Thyroid gland (tissue), 4 donors: ENCODE results near the gene PCCA.

Experiments used
- POLR2A ChIP-seq, 2 donors: fragments of 450-650 bp; IDR thresholded peaks; one replicate each; pipeline ENCODE4 v1.6.1; 2017; ENCODE audit warnings: antibody characterized with exemption in 2 of 2, mild to moderate bottlenecking in 2 of 2, moderate library complexity in 1 of 2
- TF ChIP-seq, protein P1 (sequence below), 6 experiments: fragments of 200-600 bp in 3 of 6; fragments of 450-650 bp in 3 of 6; sonication (generic) in 3 of 6; IDR thresholded peaks; one replicate each; pipeline ENCODE4 v1.5.1; 2016 to 2019; ENCODE audit warnings: antibody characterized with exemption in 6 of 6, mild to moderate bottlenecking in 2 of 6, inconsistent platforms in 1 of 6, moderate library complexity in 1 of 6

DNA sequence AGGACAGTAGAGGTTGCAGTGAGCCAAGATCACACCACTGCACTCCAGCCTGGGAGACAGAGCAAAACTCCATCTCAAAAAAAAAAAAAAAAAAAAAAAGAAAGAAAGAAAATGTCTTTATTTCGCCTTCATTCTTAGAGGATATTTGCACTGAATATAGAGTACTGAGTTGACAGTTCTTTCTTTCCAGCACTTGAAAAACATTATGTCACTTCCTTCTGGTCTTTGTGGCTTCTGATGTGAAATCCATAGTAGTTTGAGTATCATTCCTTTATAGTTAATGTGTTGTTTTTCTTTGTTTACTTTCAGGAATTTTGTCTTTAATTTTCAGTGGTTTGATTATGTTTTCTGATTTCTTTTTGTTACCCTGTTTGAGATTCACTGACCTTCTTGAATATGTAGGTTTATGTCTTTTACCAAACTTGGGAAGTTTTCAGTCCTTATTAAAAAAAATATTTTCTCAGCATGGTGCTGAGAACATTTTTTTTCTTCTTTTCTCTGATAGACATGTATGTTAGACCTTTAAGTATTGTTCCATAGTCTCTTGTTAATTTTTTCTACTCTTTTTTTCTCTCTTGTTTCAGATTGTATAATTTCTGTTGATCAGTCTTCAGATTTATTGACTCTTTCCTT, 50.1 kb downstream of the PCCA start:
- TF ChIP-seq, protein P1, sequence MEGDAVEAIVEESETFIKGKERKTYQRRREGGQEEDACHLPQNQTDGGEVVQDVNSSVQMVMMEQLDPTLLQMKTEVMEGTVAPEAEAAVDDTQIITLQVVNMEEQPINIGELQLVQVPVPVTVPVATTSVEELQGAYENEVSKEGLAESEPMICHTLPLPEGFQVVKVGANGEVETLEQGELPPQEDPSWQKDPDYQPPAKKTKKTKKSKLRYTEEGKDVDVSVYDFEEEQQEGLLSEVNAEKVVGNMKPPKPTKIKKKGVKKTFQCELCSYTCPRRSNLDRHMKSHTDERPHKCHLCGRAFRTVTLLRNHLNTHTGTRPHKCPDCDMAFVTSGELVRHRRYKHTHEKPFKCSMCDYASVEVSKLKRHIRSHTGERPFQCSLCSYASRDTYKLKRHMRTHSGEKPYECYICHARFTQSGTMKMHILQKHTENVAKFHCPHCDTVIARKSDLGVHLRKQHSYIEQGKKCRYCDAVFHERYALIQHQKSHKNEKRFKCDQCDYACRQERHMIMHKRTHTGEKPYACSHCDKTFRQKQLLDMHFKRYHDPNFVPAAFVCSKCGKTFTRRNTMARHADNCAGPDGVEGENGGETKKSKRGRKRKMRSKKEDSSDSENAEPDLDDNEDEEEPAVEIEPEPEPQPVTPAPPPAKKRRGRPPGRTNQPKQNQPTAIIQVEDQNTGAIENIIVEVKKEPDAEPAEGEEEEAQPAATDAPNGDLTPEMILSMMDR (IDR thresholded peaks at IDR 0.05) = no peak
- TF ChIP-seq POLR2A (IDR thresholded peaks at IDR 0.05) = no peak
